IPS-15b (cell line): ENCODE measurements around the gene AUH.

Source experiments
- H3K27me3 ChIP-seq: one replicate; pipeline ENCODE4 v1.6.1; 2013; ENCODE audit warnings: low read length; ENCODE audit not compliant: control insufficient read depth, insufficient read depth
- H3K36me3 ChIP-seq: one replicate; pipeline ENCODE4 v1.6.1; 2013; ENCODE audit warnings: low read length; ENCODE audit not compliant: control insufficient read depth, insufficient read depth
- H3K4me1 ChIP-seq: one replicate; pipeline ENCODE4 v1.6.1; 2013; ENCODE audit warnings: mild to moderate bottlenecking, low read length; ENCODE audit not compliant: control insufficient read depth, insufficient read depth
- H3K4me3 ChIP-seq: one replicate; pipeline ENCODE4 v1.5.1; 2013; ENCODE audit warnings: low read depth, low read length
- H3K9ac ChIP-seq: one replicate; pipeline ENCODE4 v1.6.1; 2013; ENCODE audit warnings: low read depth, mild to moderate bottlenecking, low read length
- H3K9me3 ChIP-seq: one replicate; pipeline ENCODE4 v1.6.1; 2013; ENCODE audit warnings: mild to moderate bottlenecking, low read length; ENCODE audit not compliant: control insufficient read depth, insufficient read depth

Gene AUH

GRCh38 chr9:91212596-91213243 lies 149.0 kb downstream of the AUH start:
- H3K9ac ChIP-seq, result no peak overlapping the region

GRCh38 chr9:91211919-91212318 lies 149.8 kb downstream of the AUH start:
- no peak overlapping the region for H3K9ac ChIP-seq

More at GRCh38 chr9:91212596-91213243, 149.0 kb downstream of the AUH start:
- Histone ChIP-seq H3K4me3 (no peak overlapping the region), H3K36me3 (no peaks in the 10 kb centered on the region), H3K9me3 (no peaks in the 10 kb centered on the region), H3K4me1 (no peaks in the 10 kb centered on the region), H3K27me3 (no peaks in the 10 kb centered on the region)

GRCh38 chr9:91211414-91211813 lies 150.3 kb downstream of the AUH start:
- H3K36me3 ChIP-seq, result no peaks in the 10 kb centered on the region

More at GRCh38 chr9:91211919-91212318, 149.8 kb downstream of the AUH start:
- H3K4me1 ChIP-seq, result no peaks in the 10 kb centered on the region
- H3K36me3 ChIP-seq, result no peaks in the 10 kb centered on the region
- H3K4me3 ChIP-seq, result no peak overlapping the region
- no peaks in the 10 kb centered on the region for H3K9me3 ChIP-seq
- H3K27me3 ChIP-seq, result no peaks in the 10 kb centered on the region

GRCh38 chr9:91210318-91210717 lies 151.4 kb downstream of the AUH start:
- Histone ChIP-seq H3K4me1 (no peaks in the 10 kb centered on the region), H3K9me3 (no peaks in the 10 kb centered on the region), H3K9ac (no peak overlapping the region), H3K4me3 (no peak overlapping the region), H3K36me3 (no peaks in the 10 kb centered on the region), H3K27me3 (no peaks in the 10 kb centered on the region)

More at GRCh38 chr9:91211414-91211813, 150.3 kb downstream of the AUH start:
- Histone ChIP-seq H3K9ac (no peak overlapping the region), H3K9me3 (no peaks in the 10 kb centered on the region), H3K27me3 (no peaks in the 10 kb centered on the region), H3K4me1 (no peaks in the 10 kb centered on the region), H3K4me3 (no peak overlapping the region)

GRCh38 chr9:91208837-91209236 lies 152.9 kb downstream of the AUH start:
- no peaks in the 10 kb centered on the region for H3K36me3 ChIP-seq
- no peaks in the 10 kb centered on the region for H3K27me3 ChIP-seq
- no peaks in the 10 kb centered on the region for H3K4me1 ChIP-seq
- no peak overlapping the region for H3K9ac ChIP-seq
- no peaks in the 10 kb centered on the region for H3K9me3 ChIP-seq
- no peak overlapping the region for H3K4me3 ChIP-seq

- no peak overlapping the region for H3K9ac ChIP-seq
- H3K4me1 ChIP-seq, result no peaks in the 10 kb centered on the region
- H3K36me3 ChIP-seq, result no peaks in the 10 kb centered on the region
- H3K27me3 ChIP-seq, result no peaks in the 10 kb centered on the region
- H3K4me3 ChIP-seq, result no peak overlapping the region
- no peaks in the 10 kb centered on the region for H3K9me3 ChIP-seq
Observed at GRCh38 chr9:91208419-91208745, 153.3 kb downstream of the AUH start.

- Histone ChIP-seq H3K27me3 (no peaks in the 10 kb centered on the region), H3K9me3 (no peaks in the 10 kb centered on the region), H3K4me3 (no peak overlapping the region), H3K4me1 (no peaks in the 10 kb centered on the region), H3K36me3 (no peaks in the 10 kb centered on the region), H3K9ac (no peak overlapping the region)
Observed at GRCh38 chr9:91207729-91208418, 153.8 kb downstream of the AUH start.

- Histone ChIP-seq H3K9me3 (no peaks in the 10 kb centered on the region), H3K4me1 (no peaks in the 10 kb centered on the region), H3K36me3 (no peaks in the 10 kb centered on the region), H3K9ac (no peak overlapping the region), H3K27me3 (no peaks in the 10 kb centered on the region), H3K4me3 (no peak overlapping the region)
Observed at GRCh38 chr9:91207397-91207728, 154.4 kb downstream of the AUH start.

GRCh38 chr9:91206806-91207205 lies 154.9 kb downstream of the AUH start:
- H3K9ac ChIP-seq, result no peak overlapping the region
- H3K9me3 ChIP-seq, result no peaks in the 10 kb centered on the region
- no peaks in the 10 kb centered on the region for H3K4me1 ChIP-seq
- H3K4me3 ChIP-seq, result no peak overlapping the region
- H3K27me3 ChIP-seq, result no peaks in the 10 kb centered on the region
- H3K36me3 ChIP-seq, result no peaks in the 10 kb centered on the region

- H3K27me3 ChIP-seq, result no peaks in the 10 kb centered on the region
- no peak overlapping the region for H3K4me3 ChIP-seq
- no peaks in the 10 kb centered on the region for H3K36me3 ChIP-seq
- no peak overlapping the region for H3K9ac ChIP-seq
- H3K4me1 ChIP-seq, result peaks cover 2% of the 10 kb centered on the region
- no peaks in the 10 kb centered on the region for H3K9me3 ChIP-seq
Observed at GRCh38 chr9:91202736-91203283, 158.9 kb downstream of the AUH start.

GRCh38 chr9:91200692-91201336 lies 160.9 kb downstream of the AUH start:
- peaks cover 2% of the 10 kb centered on the region for H3K4me1 ChIP-seq
- no peaks in the 10 kb centered on the region for H3K36me3 ChIP-seq
- no peak overlapping the region for H3K9ac ChIP-seq
- no peaks in the 10 kb centered on the region for H3K9me3 ChIP-seq
- H3K27me3 ChIP-seq, result peaks cover 1% of the 10 kb centered on the region
- H3K4me3 ChIP-seq, result no peak overlapping the region
